Panc1 (cell line): ENCODE measurements around the gene SGIP1. TPM values are rescaled to one million over a fixed set of nuclear protein-coding genes. Genes with fewer than 3 reads are reported as not detected.
A peak's percentile ranks its signal among the peaks of the same experiment; 100 is the strongest.

Source experiments
- ATAC-seq: fragments of 200-7000 bp; cut with Tn5 transposase; 2 replicates; pipeline ENCODE4 v1.9.1; 2020; ENCODE audit warnings: mild to moderate bottlenecking, moderate library complexity
- BruUV-seq: library from RNA; stranded (reverse); fragments of 400-500 nt; replicated peaks from 2 replicates; lab custom pipeline; 2021; lab: Mats Ljungman, UMichigan
- CTCF ChIA-PET: fragments of 300-600 bp; sonication (Branson Sonifier 250); formaldehyde crosslinking; loops from one replicate; lab custom pipeline; 2022; ENCODE audit warnings: antibody characterized with exemption; lab: Charles Lee
- POLR2A ChIA-PET: fragments of 300-600 bp; sonication (Branson Sonifier 250); formaldehyde crosslinking; loops from one replicate; lab custom pipeline; 2022; ENCODE audit warnings: antibody characterized with exemption; lab: Charles Lee
- DNase-seq: peaks from one replicate; pipeline ENCODE4 v3.0.0-alpha.2; 2010; ENCODE audit warnings: low read depth, low spot score
- H3K27ac ChIP-seq: 2 replicates; pipeline ENCODE4 v1.5.1; 2011; ENCODE audit warnings: mild to moderate bottlenecking, low read length, inconsistent platforms
- H3K27me3 ChIP-seq: fragments of 200-500 bp; sonication (Bioruptor generic); 2 replicates; pipeline ENCODE4 v1.6.0; 2014; ENCODE audit warnings: low read length, inconsistent platforms; ENCODE audit not compliant: control insufficient read depth, insufficient read depth
- H3K36me3 ChIP-seq: fragments of 200-500 bp; sonication (Bioruptor generic); 2 replicates; pipeline ENCODE4 v1.5.1; 2014; ENCODE audit warnings: inconsistent platforms, mild to moderate bottlenecking, low read length, moderate library complexity; ENCODE audit not compliant: control insufficient read depth, insufficient read depth
- H3K4me1 ChIP-seq: 2 replicates; pipeline ENCODE4 v1.5.1; 2011; ENCODE audit warnings: inconsistent platforms, mild to moderate bottlenecking, low read length, moderate library complexity; ENCODE audit not compliant: control insufficient read depth, insufficient read depth
- H3K4me3 ChIP-seq, 2 experiments: 2 replicates each; pipeline ENCODE4 v1.5.1; 2011 to 2012; ENCODE audit warnings: low read depth in 2 of 2, low read length in 2 of 2, mild to moderate bottlenecking in 2 of 2, inconsistent platforms in 1 of 2, moderate library complexity in 1 of 2
- H3K9me3 ChIP-seq: fragments of 200-500 bp; sonication (Bioruptor generic); 2 replicates; pipeline ENCODE4 v1.5.1; 2014; ENCODE audit warnings: low read depth, mild to moderate bottlenecking, inconsistent platforms, low read length, moderate library complexity; ENCODE audit not compliant: control insufficient read depth, insufficient read depth
- CTCF ChIP-seq: fragments of 450-650 bp; IDR thresholded peaks from 2 replicates; pipeline ENCODE4 v1.5.1; 2017; ENCODE audit warnings: mild to moderate bottlenecking
- POLR2AphosphoS5 ChIP-seq: IDR thresholded peaks from 2 replicates; pipeline ENCODE4 v1.6.1; 2012; ENCODE audit warnings: mild to moderate bottlenecking, low read depth, low read length, moderate library complexity
- REST ChIP-seq, 2 experiments: IDR thresholded peaks; 2 replicates each; pipeline ENCODE4 v1.6.1; 2011 to 2012; ENCODE audit warnings: low read depth in 2 of 2, control low read depth in 1 of 2, low read length in 1 of 2, mild to moderate bottlenecking in 1 of 2, moderate library complexity in 1 of 2; ENCODE audit not compliant: insufficient read depth in 1 of 2
- SIN3A ChIP-seq: IDR thresholded peaks from 2 replicates; pipeline ENCODE4 v1.6.1; 2012; ENCODE audit warnings: low read depth, mild to moderate bottlenecking, low read length, moderate library complexity, borderline replicate concordance; ENCODE audit not compliant: insufficient read depth
- TCF7L2 ChIP-seq: IDR thresholded peaks from 2 replicates; pipeline ENCODE4 v1.6.1; 2011; ENCODE audit warnings: mild to moderate bottlenecking, low read depth, low read length, inconsistent platforms
- in situ Hi-C: cut with HindIII; loops from 2 replicates; pipeline ENCODE4 v1.10.0; 2016; ENCODE audit warnings: low sequenced_read_pairs, low pct_unique_long_range_greater_than_20kb
- intact Hi-C: fragments of 100-400 bp; cut with micrococcal nuclease; formaldehyde crosslinking; loops from one replicate; pipeline ENCODE4 v1.10.0; 2022; ENCODE audit not compliant: unreplicated experiment
- total RNA-seq: library from RNA; stranded (reverse); gene quantifications from one replicate; pipeline ENCODE4 v1.2.1, GENCODE V29; 2021; ENCODE audit not compliant: unreplicated experiment

Gene SGIP1
- total RNA-seq, 1 experiment from 2014 or later: 1.6 TPM

GRCh38 chr1:66607458-66607857, 73.5 kb downstream of the SGIP1 start:
- H3K4me1 ChIP-seq: no peaks in the 10 kb centered on the region
- H3K9me3 ChIP-seq: no peaks in the 10 kb centered on the region
- intact Hi-C loops: no loop called here
- ChIA-PET POLR2A (no interaction called here), CTCF (no interaction called here)
- in situ Hi-C loops: no loop called here
- no peak for DNase-seq
- no peak overlapping the region for H3K27ac ChIP-seq
- no peaks in the 10 kb centered on the region for H3K27me3 ChIP-seq
- no peak overlapping the region for H3K4me3 ChIP-seq
- no peaks in the 10 kb centered on the region for H3K36me3 ChIP-seq
- BruUV-seq: no TSS peak
- no peak for TF ChIP-seq TCF7L2
- peak; percentile 17; the same call in 1 of the 2 replicates for TF ChIP-seq CTCF
- no peak for TF ChIP-seq REST (IDR thresholded peaks at IDR 0.05; ENCODE audit: insufficient read depth in 1 of 2, low read depth in 2 of 2, low read length in 1 of 2)
- TF ChIP-seq SIN3A: no peak
- no peak for TF ChIP-seq POLR2AphosphoS5
- no peak for ATAC-seq

GRCh38 chr1:66613187-66613586, 79.2 kb downstream of the SGIP1 start:
- H3K4me3 ChIP-seq: no peak overlapping the region
- TF ChIP-seq CTCF (no peak), SIN3A (no peak), REST (IDR thresholded peaks at IDR 0.05; ENCODE audit: insufficient read depth in 1 of 2, low read depth in 2 of 2, low read length in 1 of 2) (no peak), TCF7L2 (no peak), POLR2AphosphoS5 (no peak)
- no peaks in the 10 kb centered on the region for H3K4me1 ChIP-seq
- CTCF ChIA-PET: no interaction called here
- no TSS peak for BruUV-seq
- no peaks in the 10 kb centered on the region for H3K36me3 ChIP-seq
- ATAC-seq (no peak), DNase-seq (no peak)
- in situ Hi-C loops: no loop called here
- H3K27ac ChIP-seq: no peak overlapping the region
- H3K27me3 ChIP-seq: no peaks in the 10 kb centered on the region
- POLR2A ChIA-PET: no interaction called here
- H3K9me3 ChIP-seq: no peaks in the 10 kb centered on the region
- intact Hi-C loops: no loop called here
